Spleen (tissue), 11 donors: Measurements from ENCODE around the gene LMX1A. TPM values are rescaled to one million over a fixed set of nuclear protein-coding genes. Genes with fewer than 3 reads are reported as not detected.

Source experiments
- DNase-seq: peaks from one replicate; pipeline ENCODE4 v3.0.0-alpha.2; 2020
- H3K27ac ChIP-seq, 8 donors: fragments of 200-600 bp; sonication (generic) in 7 of 8; 1 replicate in 4 of 8; 2 replicates in 4 of 8; pipeline versions ENCODE4 v1.5.0 to v1.8.0; 2016 to 2021; ENCODE audit warnings: inconsistent platforms in 4 of 8, mild to moderate bottlenecking in 4 of 8, moderate library complexity in 1 of 8
- H3K27me3 ChIP-seq, 7 donors: fragments of 200-600 bp; sonication (generic) in 6 of 7; replicated peaks in 1 of 7; 1 replicate in 4 of 7; 2 replicates in 3 of 7; pipeline versions ENCODE4 v1.5.0 to v1.8.0; 2016 to 2021; ENCODE audit warnings: inconsistent platforms in 3 of 7, mild to moderate bottlenecking in 1 of 7
- H3K36me3 ChIP-seq, 6 donors: fragments of 200-600 bp; sonication (generic) in 5 of 6; 1 replicate in 4 of 6; 2 replicates in 2 of 6; pipeline versions ENCODE4 v1.5.0 to v1.8.0; 2016 to 2021; ENCODE audit warnings: inconsistent platforms in 2 of 6
- H3K4me1 ChIP-seq, 6 donors: fragments of 200-600 bp; sonication (generic) in 5 of 6; 1 replicate in 3 of 6; 2 replicates in 3 of 6; pipeline versions ENCODE4 v1.5.0 to v1.8.0; 2016 to 2021; ENCODE audit warnings: inconsistent platforms in 3 of 6
- H3K4me3 ChIP-seq, 8 donors: fragments of 200-600 bp; sonication (generic) in 7 of 8; 1 replicate in 4 of 8; 2 replicates in 4 of 8; pipeline versions ENCODE4 v1.5.0 to v1.8.0; 2016 to 2021; ENCODE audit warnings: inconsistent platforms in 4 of 8, mild to moderate bottlenecking in 4 of 8, moderate library complexity in 2 of 8
- H3K9me3 ChIP-seq, 8 donors: fragments of 200-600 bp; sonication (generic) in 7 of 8; 1 replicate in 4 of 8; 2 replicates in 4 of 8; pipeline versions ENCODE4 v1.5.0 to v1.8.0; 2016 to 2021; ENCODE audit warnings: inconsistent platforms in 4 of 8
- POLR2A ChIP-seq, 3 donors: fragments of 450-650 bp; IDR thresholded peaks; one replicate each; pipeline ENCODE4 v1.5.1; 2017; ENCODE audit warnings: antibody characterized with exemption in 3 of 3, mild to moderate bottlenecking in 1 of 3
- POLR2AphosphoS5 ChIP-seq, 3 donors: sonication (generic); formaldehyde crosslinking; IDR thresholded peaks; one replicate each; pipeline ENCODE4 v1.5.1; 2017; ENCODE audit warnings: antibody characterized with exemption in 3 of 3
- WGBS, 5 donors: extraction: QIAGEN DNeasy Blood & Tissue Kit in 3 of 5; methylation state at CpG; one replicate each; pipeline versions ENCODE4 v1.1.5 to v1.1.7; 2013 to 2018; 5-methylcytosine and 5-hydroxymethylcytosine counted together
- intact Hi-C: fragments of 100-400 bp; cut with DNase I; formaldehyde crosslinking; loops from one replicate; pipeline ENCODE4 v1.15.0; 2023; ENCODE audit warnings: low total_unique reads
- polyA plus RNA-seq, 3 donors: library from polyadenylated mRNA; stranded (reverse); fragments of 200-250 nt; gene quantifications; one replicate each; pipeline ENCODE4 v1.2.1, GENCODE V29; 2013
- total RNA-seq, 7 donors: library from RNA; depleted of rRNA in 3 of 7; stranded (reverse); fragments of >200 nt in 3 of 7; fragmentation: NEBNext Ultra II Directional in 4 of 7; extraction: Animal tissue kit (Norgen Biotek cat#: 25700) in 4 of 7; gene quantifications; one replicate each; pipeline versions ENCODE4 v1.1.0 to v1.2.1, GENCODE V29; 2016 to 2021
- TF ChIP-seq, protein P1 (sequence below), 11 experiments: fragments of 200-600 bp in 7 of 11; fragments of 450-650 bp in 4 of 11; sonication (generic) in 4 of 11; IDR thresholded peaks in 8 of 11; conservative IDR thresholded peaks in 3 of 11; 1 replicate in 7 of 11; 2 replicates in 4 of 11; pipeline versions ENCODE4 v1.4.0 to v1.8.0; 2016 to 2021; ENCODE audit warnings: antibody characterized with exemption in 11 of 11, inconsistent platforms in 4 of 11, mild to moderate bottlenecking in 1 of 11
- donor health status: healthy with polysubstance abuse.
- donor health status: DM: no; HTN: no; CAD: no; lungs with moderate emphysema.
- donor health status: DM: no; HTN: no; CAD: no.
- donor health status: Bipolar disorder and iron deficiency.
- donor health status: healthy.
- donor health status: DM: no; HTN: no; CAD: no.
- donor health status: DM: yes; HTN: yes; CAD: no.

The LMX1A gene
- total and polyA plus RNA-seq, 10 donors, result not detected

DNA sequence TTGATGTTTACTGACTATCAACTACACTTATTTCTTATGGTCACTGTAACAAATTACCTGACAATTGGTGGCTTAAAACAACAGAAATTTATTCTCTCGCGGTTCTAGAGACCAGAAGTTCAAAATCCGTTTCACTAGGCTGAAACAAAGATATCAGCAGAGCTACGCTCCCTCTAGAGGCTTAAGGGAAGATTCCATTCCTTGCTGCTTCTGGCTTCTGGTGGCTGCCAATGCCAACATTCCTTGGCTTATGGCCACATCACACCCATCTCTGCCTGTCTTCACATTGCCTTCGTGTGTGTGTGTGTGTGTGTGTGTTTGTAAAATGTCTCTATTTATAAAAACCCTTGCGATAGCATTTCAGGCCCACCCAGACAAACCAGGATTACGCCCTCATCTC is 66.4 kb downstream of the LMX1A start:
- H3K36me3 ChIP-seq, result no peaks in the 10 kb centered on the region
- intact Hi-C loops, result no loop called here
- WGBS, 5 donors, result 79 to 82% (median 80%) methylated on average over 7 of the region's 7 CpGs
- no peak overlapping the region for H3K4me3 ChIP-seq
- TF ChIP-seq POLR2A (IDR thresholded peaks at IDR 0.05), result no peak
- no peak for TF ChIP-seq POLR2AphosphoS5 (IDR thresholded peaks at IDR 0.05)
- TF ChIP-seq, protein P1, sequence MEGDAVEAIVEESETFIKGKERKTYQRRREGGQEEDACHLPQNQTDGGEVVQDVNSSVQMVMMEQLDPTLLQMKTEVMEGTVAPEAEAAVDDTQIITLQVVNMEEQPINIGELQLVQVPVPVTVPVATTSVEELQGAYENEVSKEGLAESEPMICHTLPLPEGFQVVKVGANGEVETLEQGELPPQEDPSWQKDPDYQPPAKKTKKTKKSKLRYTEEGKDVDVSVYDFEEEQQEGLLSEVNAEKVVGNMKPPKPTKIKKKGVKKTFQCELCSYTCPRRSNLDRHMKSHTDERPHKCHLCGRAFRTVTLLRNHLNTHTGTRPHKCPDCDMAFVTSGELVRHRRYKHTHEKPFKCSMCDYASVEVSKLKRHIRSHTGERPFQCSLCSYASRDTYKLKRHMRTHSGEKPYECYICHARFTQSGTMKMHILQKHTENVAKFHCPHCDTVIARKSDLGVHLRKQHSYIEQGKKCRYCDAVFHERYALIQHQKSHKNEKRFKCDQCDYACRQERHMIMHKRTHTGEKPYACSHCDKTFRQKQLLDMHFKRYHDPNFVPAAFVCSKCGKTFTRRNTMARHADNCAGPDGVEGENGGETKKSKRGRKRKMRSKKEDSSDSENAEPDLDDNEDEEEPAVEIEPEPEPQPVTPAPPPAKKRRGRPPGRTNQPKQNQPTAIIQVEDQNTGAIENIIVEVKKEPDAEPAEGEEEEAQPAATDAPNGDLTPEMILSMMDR (IDR thresholded peaks at IDR 0.05 in 8 of 11, conservative IDR thresholded peaks at IDR 0.05 in 3 of 11), result no peak
- H3K27ac ChIP-seq, result no peak overlapping the region
- peaks cover 0 to 3% (median 0%) of the 10 kb centered on the region in 8 donors for H3K9me3 ChIP-seq
- H3K27me3 ChIP-seq, result peaks cover 0 to 44% (median 0%) of the 10 kb centered on the region in 7 donors
- H3K4me1 ChIP-seq, result no peaks in the 10 kb centered on the region
- no peak for DNase-seq

DNA sequence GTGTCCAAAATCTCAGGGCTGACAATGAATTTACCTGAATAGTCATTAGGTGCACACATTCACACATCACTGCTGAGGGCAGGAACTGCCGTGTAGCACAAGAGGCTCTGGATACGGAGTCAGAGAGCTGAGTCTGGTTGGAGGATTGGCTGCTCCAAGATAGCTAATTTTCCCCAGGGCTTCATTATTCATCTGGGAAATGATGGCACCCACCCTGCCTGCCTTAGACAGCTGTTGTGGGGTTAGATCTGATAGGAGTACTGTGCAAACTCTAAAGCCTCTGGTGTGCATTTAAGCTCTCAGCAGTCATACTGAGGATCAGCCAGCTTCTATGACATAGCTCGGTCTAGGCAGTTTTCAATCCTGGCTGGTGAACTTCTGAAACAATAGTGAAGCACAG is 67.0 kb downstream of the LMX1A start:
- DNase-seq, result no peak
- Histone ChIP-seq H3K9me3 (peaks cover 0 to 3% (median 0%) of the 10 kb centered on the region in 8 donors), H3K27me3 (peaks cover 0 to 47% (median 0%) of the 10 kb centered on the region in 7 donors), H3K4me3 (no peak overlapping the region), H3K36me3 (no peaks in the 10 kb centered on the region), H3K27ac (no peak overlapping the region), H3K4me1 (no peaks in the 10 kb centered on the region)
- intact Hi-C loops, result no loop called here
- WGBS, 5 donors, result 78 to 97% (median 84%) methylated on average over 3 of the region's 3 CpGs
- no peak for TF ChIP-seq POLR2AphosphoS5 (IDR thresholded peaks at IDR 0.05)
- no peak for TF ChIP-seq POLR2A (IDR thresholded peaks at IDR 0.05)

DNA sequence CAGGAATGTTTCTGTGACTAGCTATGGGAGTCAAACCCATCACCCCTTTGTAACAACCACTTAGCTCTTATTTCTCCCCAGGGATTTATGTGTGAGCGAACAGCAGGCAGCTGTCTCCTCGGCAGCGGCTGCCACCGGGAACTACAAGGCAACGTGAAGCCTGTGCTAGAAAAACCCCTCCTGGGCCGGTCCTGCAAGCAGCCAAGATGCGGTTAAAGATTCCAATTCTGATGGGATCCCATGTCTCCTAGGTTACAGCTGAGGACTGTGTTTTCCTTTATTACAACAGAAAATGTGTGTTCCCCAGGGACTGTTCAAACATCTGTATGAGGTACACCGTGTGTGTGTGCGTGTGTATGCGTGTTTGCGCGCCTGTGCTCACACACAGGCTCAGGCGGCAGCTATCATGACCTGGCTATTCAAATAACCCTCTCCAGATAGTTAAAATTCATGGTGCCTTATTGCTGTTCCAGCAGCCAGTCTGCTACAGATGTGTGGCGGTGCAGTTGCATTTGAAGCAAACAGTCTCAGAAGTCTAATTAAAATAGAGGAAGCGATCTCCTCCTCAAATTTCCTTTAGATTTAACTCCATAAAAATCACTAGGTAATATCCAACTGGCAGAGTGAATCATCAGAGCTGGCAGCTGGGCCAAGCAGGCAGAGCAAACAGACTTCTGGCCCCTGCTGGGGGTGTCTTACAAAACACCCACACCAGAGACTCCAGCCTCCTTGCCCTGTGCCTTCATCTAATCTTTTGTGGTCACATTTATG is 68.0 kb downstream of the LMX1A start:
- no peak for DNase-seq
- no peak overlapping the region for H3K27ac ChIP-seq
- H3K4me1 ChIP-seq, result no peaks in the 10 kb centered on the region
- no peaks in the 10 kb centered on the region for H3K36me3 ChIP-seq
- peaks cover 0 to 54% (median 0%) of the 10 kb centered on the region in 7 donors for H3K27me3 ChIP-seq
- TF ChIP-seq, protein P1 (IDR thresholded peaks at IDR 0.05 in 8 of 11, conservative IDR thresholded peaks at IDR 0.05 in 3 of 11), result no peak
- TF ChIP-seq POLR2A (IDR thresholded peaks at IDR 0.05) (no peak), POLR2AphosphoS5 (IDR thresholded peaks at IDR 0.05) (no peak)
- intact Hi-C loops, result no loop called here
- 58 to 68% (median 64%) methylated on average over 15 of the region's 15 CpGs for WGBS, 5 donors
- no peak overlapping the region for H3K4me3 ChIP-seq
- H3K9me3 ChIP-seq, result peaks cover 0 to 3% (median 0%) of the 10 kb centered on the region in 8 donors

DNA sequence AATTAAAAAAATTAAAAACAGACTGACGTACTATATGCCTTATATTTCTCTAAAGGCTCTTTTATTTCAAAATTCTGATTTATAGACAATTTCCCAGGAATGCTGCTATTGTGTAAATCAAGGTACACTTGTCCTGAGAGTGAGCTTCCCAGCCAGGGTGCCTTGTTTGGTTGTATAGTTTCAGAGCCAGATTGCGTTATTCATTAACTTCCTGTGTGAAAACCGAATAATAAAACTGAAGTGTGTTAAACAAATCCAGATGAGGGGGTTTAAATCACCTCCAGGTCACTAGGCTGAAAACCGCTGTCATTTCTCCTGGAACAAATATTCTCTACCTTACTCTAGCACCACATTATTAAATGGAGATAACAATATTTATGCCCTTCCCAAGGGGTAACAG is 68.7 kb downstream of the LMX1A start:
- H3K4me1 ChIP-seq, result no peaks in the 10 kb centered on the region
- H3K27me3 ChIP-seq, result peaks cover 0 to 57% (median 0%) of the 10 kb centered on the region in 7 donors
- H3K36me3 ChIP-seq, result no peaks in the 10 kb centered on the region
- DNase-seq, result no peak
- no peak for TF ChIP-seq POLR2AphosphoS5 (IDR thresholded peaks at IDR 0.05)
- TF ChIP-seq, protein P1 (IDR thresholded peaks at IDR 0.05 in 8 of 11, conservative IDR thresholded peaks at IDR 0.05 in 3 of 11), result no peak
- TF ChIP-seq POLR2A (IDR thresholded peaks at IDR 0.05), result no peak
- no peak overlapping the region for H3K27ac ChIP-seq
- intact Hi-C loops, result no loop called here
- no peak overlapping the region for H3K4me3 ChIP-seq
- WGBS, 5 donors, result 66 to 80% (median 72%) methylated on average over 4 of the region's 4 CpGs
- H3K9me3 ChIP-seq, result peaks cover 0 to 3% (median 0%) of the 10 kb centered on the region in 8 donors
